KMS-11 (cell line): Measurements from ENCODE around the gene GPRC5A.

Source experiments
- H2AFZ ChIP-seq: fragments of 200-600 bp; sonication (generic); 2 replicates; pipeline ENCODE4 v1.6.1; 2016; ENCODE audit warnings: antibody characterized with exemption, mixed run types, low read depth
- H3K27ac ChIP-seq: fragments of 200-600 bp; sonication (generic); 2 replicates; pipeline ENCODE4 v1.6.1; 2016; ENCODE audit warnings: mild to moderate bottlenecking, mixed run types
- H3K27me3 ChIP-seq: fragments of 200-600 bp; sonication (generic); 2 replicates; pipeline ENCODE4 v1.6.1; 2017; ENCODE audit warnings: mild to moderate bottlenecking, low read depth, mixed run types, moderate library complexity; ENCODE audit not compliant: insufficient read depth
- H3K36me3 ChIP-seq: fragments of 200-600 bp; sonication (generic); 2 replicates; pipeline ENCODE4 v1.6.1; 2017; ENCODE audit warnings: mild to moderate bottlenecking, mixed run types; ENCODE audit not compliant: insufficient read depth
- H3K4me1 ChIP-seq: fragments of 200-600 bp; sonication (generic); 2 replicates; pipeline ENCODE4 v1.6.1; 2016; ENCODE audit warnings: mild to moderate bottlenecking, low read depth, mixed run types; ENCODE audit not compliant: poor library complexity, severe bottlenecking
- H3K4me2 ChIP-seq: fragments of 200-600 bp; sonication (generic); 2 replicates; pipeline ENCODE4 v1.7.0; 2016; ENCODE audit warnings: mild to moderate bottlenecking, mixed run types
- H3K4me3 ChIP-seq: fragments of 200-600 bp; sonication (generic); IDR thresholded peaks from 2 replicates; pipeline ENCODE4 v1.6.1; 2017; ENCODE audit warnings: low read depth, low read length, mixed read lengths; ENCODE audit not compliant: insufficient read depth
- H3K79me2 ChIP-seq: fragments of 200-600 bp; sonication (generic); 2 replicates; pipeline ENCODE4 v1.6.1; 2016; ENCODE audit warnings: low read depth, mixed run types; ENCODE audit not compliant: insufficient read depth
- H3K9ac ChIP-seq: fragments of 200-600 bp; sonication (generic); 2 replicates; pipeline ENCODE4 v1.6.1; 2016; ENCODE audit warnings: mild to moderate bottlenecking, mixed run types
- H4K20me1 ChIP-seq: fragments of 200-600 bp; sonication (generic); 2 replicates; pipeline ENCODE4 v1.6.1; 2016; ENCODE audit warnings: mild to moderate bottlenecking, mixed run types; ENCODE audit not compliant: insufficient read depth
- TF ChIP-seq, protein P1 (sequence below): fragments of 200-600 bp; sonication (generic); conservative IDR thresholded peaks from 2 replicates; pipeline ENCODE4 v1.6.1; 2017; ENCODE audit warnings: low read depth, mild to moderate bottlenecking, antibody characterized with exemption, low read length, moderate library complexity, mixed read lengths

GPRC5A gene

DNA sequence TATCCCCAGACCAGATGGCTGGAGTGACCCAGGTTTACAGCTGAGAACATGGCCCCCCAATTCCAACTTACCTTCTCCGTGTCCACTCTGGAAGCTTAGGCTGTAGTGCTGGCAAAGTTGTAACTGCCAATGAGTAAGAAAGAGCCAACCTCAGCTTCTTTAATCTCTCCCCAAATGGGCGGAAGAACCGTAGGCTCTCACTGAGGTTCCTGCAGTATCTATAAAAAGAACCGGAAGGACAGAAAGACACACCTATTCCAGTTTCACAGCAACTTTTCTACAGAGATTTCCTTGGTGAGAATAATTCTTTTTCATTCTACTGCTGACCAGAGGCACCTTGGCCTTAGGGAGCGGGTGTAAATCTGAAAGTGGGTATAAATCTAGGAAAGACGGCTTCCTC lies 60.7 kb downstream of the GPRC5A start, which contains the start of gene GPRC5D:
Gene GPRC5D (minus strand): TSS at position 135 of the 400 bp plus-strand sequence. CDS start 1,786 bp downstream, outside the sequence.
- Histone ChIP-seq H3K4me1 (no peaks in the 10 kb centered on the region), H3K4me3 (no peak within 1 kb of the TSS), H3K9ac (no peak within 1 kb of the TSS), H2AFZ (no peak within 1 kb of the TSS), H4K20me1 (no peaks in the 10 kb centered on the region), H3K79me2 (no peaks in the 10 kb centered on the region), H3K4me2 (no peak within 1 kb of the TSS), H3K27ac (no peak within 1 kb of the TSS), H3K36me3 (no peaks in the 10 kb centered on the region), H3K27me3 (no peaks in the 10 kb centered on the region)
- TF ChIP-seq, protein P1, sequence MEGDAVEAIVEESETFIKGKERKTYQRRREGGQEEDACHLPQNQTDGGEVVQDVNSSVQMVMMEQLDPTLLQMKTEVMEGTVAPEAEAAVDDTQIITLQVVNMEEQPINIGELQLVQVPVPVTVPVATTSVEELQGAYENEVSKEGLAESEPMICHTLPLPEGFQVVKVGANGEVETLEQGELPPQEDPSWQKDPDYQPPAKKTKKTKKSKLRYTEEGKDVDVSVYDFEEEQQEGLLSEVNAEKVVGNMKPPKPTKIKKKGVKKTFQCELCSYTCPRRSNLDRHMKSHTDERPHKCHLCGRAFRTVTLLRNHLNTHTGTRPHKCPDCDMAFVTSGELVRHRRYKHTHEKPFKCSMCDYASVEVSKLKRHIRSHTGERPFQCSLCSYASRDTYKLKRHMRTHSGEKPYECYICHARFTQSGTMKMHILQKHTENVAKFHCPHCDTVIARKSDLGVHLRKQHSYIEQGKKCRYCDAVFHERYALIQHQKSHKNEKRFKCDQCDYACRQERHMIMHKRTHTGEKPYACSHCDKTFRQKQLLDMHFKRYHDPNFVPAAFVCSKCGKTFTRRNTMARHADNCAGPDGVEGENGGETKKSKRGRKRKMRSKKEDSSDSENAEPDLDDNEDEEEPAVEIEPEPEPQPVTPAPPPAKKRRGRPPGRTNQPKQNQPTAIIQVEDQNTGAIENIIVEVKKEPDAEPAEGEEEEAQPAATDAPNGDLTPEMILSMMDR = no peak

DNA sequence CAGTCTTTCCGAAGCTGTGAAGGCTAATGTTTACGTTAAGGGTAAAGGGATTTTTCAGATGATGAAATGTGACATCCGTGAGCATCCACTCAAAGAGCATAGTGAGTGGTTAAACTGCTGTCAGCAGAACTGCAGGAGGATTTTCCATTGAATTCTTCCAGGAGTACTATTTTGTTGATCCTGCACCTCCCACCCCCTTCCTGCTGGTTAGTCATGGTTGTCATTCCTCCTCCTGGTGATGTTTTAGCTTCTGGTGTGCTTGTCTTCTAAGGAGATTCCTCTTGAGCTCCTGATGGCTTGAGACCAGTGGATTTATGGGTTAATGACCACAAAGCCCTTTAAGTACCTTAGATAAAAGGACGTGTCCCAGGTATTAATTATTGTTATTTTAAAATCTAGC lies 63.0 kb downstream of the GPRC5A start:
- Histone ChIP-seq H3K27me3 (no peaks in the 10 kb centered on the region), H3K9ac (no peak overlapping the region), H2AFZ (no peak overlapping the region), H3K4me1 (no peaks in the 10 kb centered on the region), H3K4me2 (no peak overlapping the region), H3K36me3 (no peaks in the 10 kb centered on the region), H3K4me3 (no peak overlapping the region), H4K20me1 (no peaks in the 10 kb centered on the region), H3K27ac (no peak overlapping the region), H3K79me2 (no peaks in the 10 kb centered on the region)
- TF ChIP-seq, protein P1 = no peak

DNA sequence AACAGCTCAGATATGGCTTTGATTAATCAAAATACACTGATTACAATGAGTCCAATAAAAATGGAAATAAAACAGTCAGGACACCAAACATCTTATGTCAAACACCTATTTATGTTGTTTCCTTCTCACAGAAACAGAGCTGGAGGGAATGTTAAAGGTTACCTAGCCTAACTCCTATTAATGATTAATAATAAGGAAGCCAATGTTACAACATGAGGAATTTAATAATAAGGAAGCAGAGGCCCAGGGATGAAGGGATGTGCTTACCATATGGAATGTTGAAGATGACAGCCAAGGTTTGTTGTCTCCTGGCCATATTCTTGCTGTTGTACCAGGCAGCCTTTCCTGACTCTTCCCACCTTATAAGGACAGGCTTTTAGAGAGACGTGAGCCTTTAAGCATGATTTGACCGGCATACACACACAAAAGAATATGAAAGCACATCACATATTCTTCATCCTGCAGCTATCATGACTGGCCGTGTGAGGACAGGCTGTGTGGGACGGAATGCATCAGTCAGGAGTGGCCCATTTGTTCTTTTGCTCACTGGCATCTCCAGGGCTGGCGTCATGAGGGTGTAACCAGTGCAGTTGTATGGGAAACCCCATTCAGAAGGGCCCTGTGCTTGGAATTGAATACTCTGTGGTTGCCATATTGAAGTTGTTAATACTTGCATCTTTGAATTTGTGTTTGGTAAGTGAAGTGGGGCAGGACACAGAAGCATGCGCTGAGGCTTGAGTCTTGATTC lies 63.7 kb downstream of the GPRC5A start:
- Histone ChIP-seq H3K27me3 (no peaks in the 10 kb centered on the region), H3K79me2 (no peaks in the 10 kb centered on the region), H2AFZ (no peak overlapping the region), H3K4me1 (no peaks in the 10 kb centered on the region), H3K9ac (no peak overlapping the region), H3K36me3 (no peaks in the 10 kb centered on the region), H3K4me2 (no peak overlapping the region), H3K27ac (no peak overlapping the region), H3K4me3 (no peak overlapping the region), H4K20me1 (no peaks in the 10 kb centered on the region)
- TF ChIP-seq, protein P1 = no peak

DNA sequence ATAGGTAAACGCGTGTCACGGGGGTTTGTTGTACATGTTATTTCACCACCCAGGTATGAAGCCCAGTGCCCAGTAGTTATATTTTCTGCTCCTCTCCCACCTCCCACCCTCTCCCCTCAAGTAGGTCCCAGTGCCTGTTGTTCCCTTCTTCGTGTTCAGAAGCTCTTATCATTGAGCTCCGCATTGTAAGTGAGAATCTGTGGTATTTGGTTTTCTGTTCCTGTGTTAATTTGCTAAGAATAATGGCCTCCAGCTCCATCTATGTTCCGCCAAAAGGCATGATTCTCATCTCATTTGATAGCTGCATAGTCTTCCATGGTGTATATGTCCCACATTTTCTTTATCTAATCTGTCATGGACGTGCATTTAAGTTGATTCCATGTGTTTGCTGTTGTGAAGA lies 67.5 kb downstream of the GPRC5A start:
- H4K20me1 ChIP-seq = no peaks in the 10 kb centered on the region
- H3K79me2 ChIP-seq = no peaks in the 10 kb centered on the region
- no peak overlapping the region for H3K9ac ChIP-seq
- TF ChIP-seq, protein P1 = no peak
- no peaks in the 10 kb centered on the region for H3K36me3 ChIP-seq
- no peak overlapping the region for H2AFZ ChIP-seq
- H3K27ac ChIP-seq = no peak overlapping the region
- H3K27me3 ChIP-seq = no peaks in the 10 kb centered on the region
- no peak overlapping the region for H3K4me3 ChIP-seq
- H3K4me2 ChIP-seq = no peak overlapping the region
- no peaks in the 10 kb centered on the region for H3K4me1 ChIP-seq
